Endodermal cell (in vitro differentiated cells): Measurements from ENCODE around the gene FASLG. TPM values are rescaled to one million over a fixed set of nuclear protein-coding genes. Genes with fewer than 3 reads are reported as not detected.

Experiments
- DNase-seq: peaks from one replicate; pipeline ENCODE4 v3.0.0-alpha.2; 2017
- H3K27ac ChIP-seq: 2 replicates; pipeline ENCODE4 v1.5.1; 2013; ENCODE audit warnings: mild to moderate bottlenecking, low read depth, low read length, moderate library complexity
- H3K27me3 ChIP-seq: 2 replicates; pipeline ENCODE4 v1.6.1; 2013; ENCODE audit warnings: mild to moderate bottlenecking, low read length, moderate library complexity; ENCODE audit not compliant: insufficient read depth, control insufficient read depth, poor library complexity, severe bottlenecking
- H3K36me3 ChIP-seq: 2 replicates; pipeline ENCODE4 v1.7.0; 2013; ENCODE audit warnings: mild to moderate bottlenecking, low read length, moderate library complexity; ENCODE audit not compliant: control insufficient read depth, insufficient read depth
- H3K4me1 ChIP-seq: one replicate; pipeline ENCODE4 v1.7.0; 2013; ENCODE audit warnings: low read length; ENCODE audit not compliant: control insufficient read depth, insufficient read depth
- H3K4me3 ChIP-seq: 2 replicates; pipeline ENCODE4 v1.5.1; 2013; ENCODE audit warnings: mild to moderate bottlenecking, low read length, moderate library complexity
- H3K9ac ChIP-seq: 2 replicates; pipeline ENCODE4 v1.6.1; 2013; ENCODE audit warnings: mild to moderate bottlenecking, low read length, moderate library complexity; ENCODE audit not compliant: poor library complexity, severe bottlenecking; ENCODE audit errors: extremely low read depth
- H3K9me3 ChIP-seq: 2 replicates; pipeline ENCODE4 v1.6.1; 2013; ENCODE audit warnings: mild to moderate bottlenecking, low read length, moderate library complexity; ENCODE audit not compliant: control insufficient read depth
- H3K27ac Mint-ChIP-seq: 2 replicates; pipeline ENCODE4 v1.8.0; 2020; ENCODE audit warnings: mixed read lengths
- H3K27me3 Mint-ChIP-seq: 2 replicates; pipeline ENCODE4 v1.8.0; 2021; ENCODE audit warnings: mild to moderate bottlenecking, mixed read lengths; ENCODE audit not compliant: insufficient read depth
- H3K36me3 Mint-ChIP-seq: 2 replicates; pipeline ENCODE4 v1.8.0; 2020; ENCODE audit warnings: low read depth, mixed read lengths
- H3K4me1 Mint-ChIP-seq: 2 replicates; pipeline ENCODE4 v1.8.0; 2020; ENCODE audit warnings: mixed read lengths
- H3K4me3 Mint-ChIP-seq: 2 replicates; pipeline ENCODE4 v1.8.0; 2020; ENCODE audit warnings: mild to moderate bottlenecking, moderate library complexity, mixed read lengths
- H3K9me3 Mint-ChIP-seq: 2 replicates; pipeline ENCODE4 v1.8.0; 2020; ENCODE audit warnings: mild to moderate bottlenecking, mixed read lengths
- CTCF ChIP-seq: fragments of 200-600 bp; sonication (generic); conservative IDR thresholded peaks from 2 replicates; pipeline ENCODE4 v1.5.0; 2021; ENCODE audit warnings: antibody characterized with exemption, mild to moderate bottlenecking
- WGBS, 2 experiments: methylation state at CpG; one replicate each; pipeline versions ENCODE4 v1.1.5 to v1.1.7; 2013; ENCODE audit warnings: missing lambda C conversion rate in 2 of 2, mixed read lengths in 1 of 2; ENCODE audit not compliant: insufficient coverage in 1 of 2, insufficient read length in 1 of 2; 5-methylcytosine and 5-hydroxymethylcytosine counted together
- total RNA-seq, 2 donors: library from RNA; stranded (reverse); fragmentation: NEBNext Ultra II Directional in 1 of 2; extraction: Animal tissue kit (Norgen Biotek cat#: 25700) in 1 of 2; gene quantifications; 2 replicates in 1 of 2; 3 replicates in 1 of 2; pipeline ENCODE4 v1.2.1, GENCODE V29; 2021

FASLG gene
- total RNA-seq, 2 donors from 2014 or later, result not detected

- Mint-ChIP-seq H3K4me3 (no peak overlapping the region), H3K9me3 (no peaks in the 10 kb centered on the region), H3K36me3 (no peaks in the 10 kb centered on the region), H3K4me1 (no peaks in the 10 kb centered on the region), H3K27me3 (no peaks in the 10 kb centered on the region), H3K27ac (no peak overlapping the region)
- DNase-seq, result no peak
- H3K27ac ChIP-seq, result no peak overlapping the region
- H3K9ac ChIP-seq, result no peak overlapping the region
- H3K9me3 ChIP-seq, result no peaks in the 10 kb centered on the region
- H3K4me1 ChIP-seq, result no peaks in the 10 kb centered on the region
- TF ChIP-seq CTCF, result no peak
- WGBS, 2 experiments, result 88 to 96% methylated on average over 1 of the region's 1 CpG
- H3K27me3 ChIP-seq, result no peaks in the 10 kb centered on the region
- H3K4me3 ChIP-seq, result no peak overlapping the region
- no peaks in the 10 kb centered on the region for H3K36me3 ChIP-seq
Measured at GRCh38 chr1:172646653-172647052, 12.2 kb upstream of the FASLG start.

DNA sequence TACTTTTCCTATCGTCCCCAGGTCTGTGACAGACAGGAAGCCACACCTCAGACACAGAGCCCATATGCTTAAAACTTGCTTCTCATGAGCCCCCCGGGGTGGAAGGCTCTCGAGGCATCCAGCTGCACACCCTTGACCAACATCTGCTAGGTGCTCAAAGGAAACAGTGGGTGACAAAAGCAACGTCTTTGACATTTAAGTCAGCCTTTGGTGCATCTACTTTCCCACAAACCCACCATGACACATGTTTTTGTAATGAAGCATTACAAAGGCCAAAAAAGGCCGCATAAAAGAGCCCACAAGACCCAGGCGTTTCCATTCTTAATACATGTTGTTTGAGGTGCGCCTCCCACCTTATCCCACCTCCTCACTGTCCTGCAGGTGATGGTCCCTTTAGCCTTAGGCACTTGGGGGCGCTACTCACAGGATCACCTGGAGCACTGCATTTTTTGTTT, 11.8 kb upstream of the FASLG start:
- Mint-ChIP-seq H3K4me3 (no peak overlapping the region), H3K4me1 (no peaks in the 10 kb centered on the region), H3K27ac (no peak overlapping the region), H3K36me3 (no peaks in the 10 kb centered on the region), H3K27me3 (no peaks in the 10 kb centered on the region), H3K9me3 (no peaks in the 10 kb centered on the region)
- no peaks in the 10 kb centered on the region for H3K4me1 ChIP-seq
- WGBS, 2 experiments, result 88% methylated on average over 3 to 8 of the region's 8 CpGs
- H3K9ac ChIP-seq, result no peak overlapping the region
- no peaks in the 10 kb centered on the region for H3K9me3 ChIP-seq
- no peak overlapping the region for H3K27ac ChIP-seq
- H3K36me3 ChIP-seq, result no peaks in the 10 kb centered on the region
- no peak overlapping the region for H3K4me3 ChIP-seq
- no peak for TF ChIP-seq CTCF
- no peak for DNase-seq
- H3K27me3 ChIP-seq, result no peaks in the 10 kb centered on the region

DNA sequence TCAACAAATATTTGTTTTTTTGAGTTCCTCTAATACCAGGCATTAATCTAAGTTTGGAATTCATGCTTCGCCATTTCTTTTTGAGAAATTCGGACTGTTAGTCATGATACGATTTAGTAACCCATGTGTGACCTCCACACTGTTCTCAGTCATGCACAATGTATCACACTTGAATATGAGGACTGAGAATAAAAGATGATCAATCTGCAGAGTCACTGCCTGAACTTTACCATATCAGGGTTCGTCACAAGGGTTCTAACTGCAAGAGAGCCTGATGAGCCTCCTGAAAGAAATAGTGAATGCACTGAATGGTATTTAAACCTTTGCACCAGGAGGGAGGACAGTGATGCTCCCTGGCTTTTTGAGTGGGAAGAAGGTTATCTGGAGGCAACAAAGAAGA, 10.9 kb upstream of the FASLG start:
- Mint-ChIP-seq H3K27me3 (no peaks in the 10 kb centered on the region), H3K27ac (no peak overlapping the region), H3K4me1 (no peaks in the 10 kb centered on the region), H3K4me3 (no peak overlapping the region), H3K36me3 (no peaks in the 10 kb centered on the region), H3K9me3 (no peaks in the 10 kb centered on the region)
- 91 to 96% methylated on average over 4 of the region's 4 CpGs for WGBS, 2 experiments
- no peak overlapping the region for H3K4me3 ChIP-seq
- no peak overlapping the region for H3K27ac ChIP-seq
- no peak overlapping the region for H3K9ac ChIP-seq
- no peaks in the 10 kb centered on the region for H3K27me3 ChIP-seq
- no peak for DNase-seq
- no peaks in the 10 kb centered on the region for H3K9me3 ChIP-seq
- no peaks in the 10 kb centered on the region for H3K36me3 ChIP-seq
- no peak for TF ChIP-seq CTCF
- H3K4me1 ChIP-seq, result no peaks in the 10 kb centered on the region
